ENCODE results near the gene GNAO1.

GNAO1 gene

DNA sequence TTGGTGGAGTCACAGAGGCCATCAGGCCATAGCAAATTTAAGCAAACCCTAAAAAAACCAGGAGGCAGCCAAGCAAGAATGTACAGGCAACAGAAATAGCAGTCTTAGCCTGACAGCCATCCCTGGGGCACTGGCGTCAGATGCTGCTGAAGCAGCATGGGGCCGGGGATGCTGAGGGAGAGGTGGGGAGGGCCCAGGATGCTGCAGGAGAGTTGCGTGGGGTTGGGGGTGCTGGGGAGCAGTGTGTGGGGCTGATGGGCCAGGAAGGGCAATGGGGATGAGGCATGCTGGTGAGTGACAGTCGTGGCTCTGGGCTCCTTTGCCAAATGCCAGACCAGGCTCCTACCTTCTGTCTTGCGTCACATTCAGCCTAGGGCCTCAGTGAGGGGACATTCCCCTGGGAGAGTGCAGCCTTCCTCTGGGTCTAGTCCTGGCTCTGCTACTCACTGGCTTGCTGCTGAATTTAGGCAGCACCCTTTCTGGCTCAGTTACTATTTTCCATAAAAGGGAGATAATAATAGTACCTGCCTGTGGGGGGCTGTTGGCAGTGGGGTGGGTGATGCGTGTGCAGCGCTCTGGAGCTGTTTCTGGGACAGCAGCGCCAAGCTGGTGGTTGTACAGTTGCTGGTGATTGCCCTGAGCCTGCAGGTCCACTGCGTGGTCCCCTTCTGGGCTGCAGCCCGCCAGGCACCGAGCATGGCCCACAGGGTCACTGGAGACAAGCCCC lies 146.0 kb downstream of the GNAO1 start:
- no peak for DNase-seq

- no peak for DNase-seq
Observed at GRCh38 chr16:56337858-56338325, 146.6 kb downstream of the GNAO1 start.

DNA sequence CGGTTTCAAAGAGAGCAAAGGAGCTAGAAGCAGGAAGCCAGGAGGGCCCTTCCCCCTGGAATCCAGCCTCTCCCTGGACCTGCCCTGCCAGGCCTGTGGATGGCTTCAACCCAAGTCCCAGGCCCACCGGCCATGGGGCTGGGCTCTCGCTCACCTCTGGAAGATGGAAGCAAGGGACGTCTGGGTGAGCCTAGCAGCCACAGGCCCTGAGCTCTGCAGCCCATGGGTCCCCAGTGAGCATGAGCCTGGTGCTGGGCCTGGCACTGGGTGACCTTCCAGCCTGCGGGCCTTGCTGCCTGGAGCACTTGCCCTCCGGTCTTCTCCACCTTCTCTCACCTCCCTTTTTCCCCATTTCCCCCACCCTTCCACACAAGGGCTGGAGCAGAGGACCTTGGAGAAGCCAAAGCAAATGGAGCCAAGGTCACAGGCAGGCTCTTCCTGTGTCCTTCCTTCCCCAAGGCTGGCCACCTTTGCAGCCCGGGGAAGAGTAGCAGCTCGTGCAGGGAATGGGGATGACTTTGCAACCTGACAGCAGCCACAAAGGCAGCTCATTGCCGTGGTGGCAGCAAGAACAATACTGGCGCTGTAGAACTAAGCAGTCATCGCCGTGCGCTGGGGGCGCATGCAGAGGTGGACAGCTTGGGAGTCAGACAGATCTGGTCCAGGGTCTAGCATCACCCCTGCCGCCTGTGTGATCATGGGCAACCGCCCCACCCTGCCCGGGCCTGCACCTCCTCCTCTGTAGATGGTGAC lies 147.5 kb downstream of the GNAO1 start:
- no peak for DNase-seq

GRCh38 chr16:56339431-56340195 lies 148.3 kb downstream of the GNAO1 start:
- no peak for DNase-seq

- DNase-seq = no peak
Observed at GRCh38 chr16:56340416-56340815, 149.1 kb downstream of the GNAO1 start.

DNA sequence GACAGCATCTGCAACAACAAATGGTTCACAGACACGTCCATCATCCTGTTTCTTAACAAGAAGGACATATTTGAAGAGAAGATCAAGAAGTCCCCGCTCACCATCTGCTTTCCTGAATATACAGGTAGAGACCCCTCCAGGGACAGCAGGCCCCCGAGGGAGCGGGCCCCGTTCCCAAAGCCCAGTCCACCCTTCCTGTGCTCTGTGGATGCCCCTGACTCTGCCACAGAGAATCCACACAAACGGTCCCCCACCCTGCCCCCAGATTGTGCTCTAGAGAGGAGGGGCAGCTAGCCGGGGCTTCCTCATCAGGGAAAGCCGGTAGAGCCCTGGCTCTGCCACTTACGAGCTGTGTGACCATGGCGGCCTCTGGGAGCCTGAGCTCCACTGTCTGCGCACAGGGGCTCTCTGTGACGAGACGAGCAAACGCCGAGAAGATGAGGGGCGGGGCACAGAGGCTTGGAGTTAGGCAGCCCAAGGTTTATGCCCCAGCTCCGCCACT lies 149.6 kb downstream of the GNAO1 start:
- DNase-seq = no peak

- no peak for DNase-seq
Observed at GRCh38 chr16:56341656-56342399, 150.5 kb downstream of the GNAO1 start.

DNA sequence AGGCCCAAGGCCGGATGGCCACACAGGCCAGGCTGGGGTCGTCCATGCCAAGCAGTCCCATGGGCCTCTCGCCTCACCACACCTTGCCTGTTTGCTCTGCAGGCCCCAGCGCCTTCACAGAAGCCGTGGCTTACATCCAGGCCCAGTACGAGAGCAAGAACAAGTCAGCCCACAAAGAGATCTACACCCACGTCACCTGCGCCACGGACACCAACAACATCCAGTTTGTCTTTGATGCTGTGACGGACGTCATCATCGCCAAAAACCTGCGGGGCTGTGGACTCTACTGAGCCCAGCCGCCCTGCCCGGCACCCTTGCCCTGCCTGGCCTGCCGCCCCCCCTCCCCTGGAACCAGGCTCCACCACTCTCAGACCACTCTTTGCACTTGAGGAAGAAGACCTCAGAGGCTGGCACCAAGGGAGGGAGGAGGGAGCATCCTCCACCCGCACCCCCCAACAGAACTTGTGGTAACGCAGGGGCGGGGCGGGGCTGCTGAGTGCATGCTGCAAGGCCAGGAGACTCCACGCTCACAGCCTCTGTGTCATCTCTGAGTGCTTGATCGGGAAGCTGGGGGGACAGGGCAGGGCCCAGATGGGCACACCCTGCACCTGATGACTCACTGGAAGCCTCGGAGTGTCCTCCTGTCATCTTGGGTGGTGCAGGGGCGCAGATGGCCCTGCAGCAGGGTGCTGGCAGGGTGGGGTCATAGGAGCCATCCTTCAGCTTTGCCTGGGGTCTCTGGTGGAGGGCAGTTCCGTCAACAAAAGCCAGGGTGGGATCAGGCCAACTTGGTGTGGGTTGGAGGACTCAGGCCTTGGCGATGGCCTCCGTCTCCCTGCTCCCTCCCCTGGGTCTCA lies 152.6 kb downstream of the GNAO1 start:
- DNase-seq = peak; percentile 47

DNA sequence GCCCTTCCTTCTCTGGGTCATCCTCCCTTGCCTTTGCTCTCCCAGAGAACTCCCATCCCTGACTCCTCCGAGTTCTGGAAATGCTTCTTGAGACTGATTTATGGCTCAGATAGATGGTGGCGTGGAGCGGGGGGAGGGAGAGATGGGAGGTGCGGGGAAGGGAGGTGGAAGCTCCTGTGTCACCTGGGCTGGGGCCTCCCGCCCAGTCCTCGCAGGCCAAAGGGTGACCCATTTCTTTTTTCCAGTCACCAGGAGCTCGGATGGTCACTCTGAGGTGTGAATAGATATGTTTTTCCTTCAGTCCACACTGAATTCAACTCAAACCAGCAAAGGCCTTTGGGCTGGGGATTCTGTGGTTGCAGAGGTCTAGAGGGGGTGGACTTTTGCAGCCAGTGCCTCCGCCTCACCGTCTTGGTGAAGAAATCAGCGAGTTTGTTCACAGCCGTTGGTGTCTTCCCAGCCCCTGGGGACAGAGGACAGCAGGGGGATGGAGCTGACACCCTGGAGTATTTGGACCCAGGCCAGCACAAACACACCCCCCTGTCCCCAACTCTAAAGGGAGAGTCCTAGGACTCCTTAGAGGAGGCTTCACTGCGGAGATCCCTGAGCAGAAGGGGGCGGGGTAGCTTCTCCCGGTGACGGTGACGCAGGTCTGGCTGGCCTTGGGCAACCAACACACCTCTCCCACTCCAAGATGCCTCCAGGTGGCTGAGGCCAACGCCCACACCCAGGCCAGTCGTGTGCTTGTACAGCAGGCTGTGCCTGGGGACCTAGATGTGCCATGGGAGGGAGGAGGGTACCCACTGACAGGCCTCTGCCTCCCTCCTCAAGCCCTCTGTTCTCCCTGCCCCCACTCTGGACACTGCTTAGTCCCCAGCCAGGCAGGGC lies 153.5 kb downstream of the GNAO1 start:
- DNase-seq = no peak

- no peak for DNase-seq
Observed at GRCh38 chr16:56345406-56346050, 154.2 kb downstream of the GNAO1 start.

DNA sequence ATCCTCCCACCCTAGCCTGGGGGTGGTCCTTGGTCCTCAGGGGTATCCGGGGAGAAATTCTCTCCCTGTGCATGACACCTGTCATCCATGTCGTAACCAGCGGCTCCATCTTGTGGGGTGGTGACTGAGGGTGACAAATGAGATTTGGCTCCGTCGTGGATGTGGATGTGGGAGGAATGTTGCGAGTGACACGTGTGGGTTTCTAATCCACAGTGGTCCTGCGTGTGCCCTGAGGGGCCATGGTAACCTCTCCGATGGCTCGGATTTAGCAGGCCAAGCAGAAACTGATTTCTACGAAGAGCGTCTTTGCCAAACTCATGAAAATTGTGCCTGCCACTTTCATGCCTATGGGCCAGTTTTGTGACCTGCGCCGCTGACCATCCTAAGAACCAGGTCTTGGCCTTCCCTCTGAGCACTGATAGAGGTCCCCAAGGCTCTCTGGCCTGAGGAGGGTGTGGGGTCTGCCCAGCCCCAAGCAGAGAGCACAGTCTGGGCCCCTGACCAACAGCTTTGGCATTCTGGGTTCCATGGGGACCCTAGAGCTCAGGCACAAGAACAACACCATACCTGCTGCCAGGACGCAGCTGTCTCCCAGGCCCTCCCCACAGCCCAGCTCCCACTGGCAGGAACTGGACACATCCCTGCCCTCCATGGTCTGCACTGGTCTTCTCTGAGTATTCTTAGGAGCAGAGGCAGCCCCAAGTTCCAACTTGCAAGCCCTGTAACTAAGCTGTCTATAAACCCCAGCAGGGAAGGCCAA lies 155.0 kb downstream of the GNAO1 start:
- no peak for DNase-seq

DNA sequence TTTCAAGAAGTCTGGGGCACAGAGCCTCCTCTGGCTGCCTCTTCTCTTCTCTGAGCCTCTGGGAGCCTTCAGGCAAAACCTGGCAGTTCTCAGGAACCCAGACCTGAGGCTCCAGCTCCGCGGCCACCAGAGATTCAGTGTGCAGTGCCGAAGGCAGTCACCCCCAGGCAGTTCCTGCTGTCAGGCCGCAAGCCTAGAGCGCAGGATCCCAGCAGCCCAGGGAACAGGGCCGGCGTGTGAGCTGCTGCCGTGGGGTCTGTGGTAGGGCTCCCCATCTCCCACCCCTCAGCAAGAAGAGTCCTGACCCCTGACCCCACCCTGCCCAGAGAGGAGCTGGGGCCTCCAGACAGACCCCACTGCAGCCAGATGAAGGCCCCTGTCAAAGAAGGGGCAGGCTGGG lies 155.9 kb downstream of the GNAO1 start:
- DNase-seq = no peak

DNA sequence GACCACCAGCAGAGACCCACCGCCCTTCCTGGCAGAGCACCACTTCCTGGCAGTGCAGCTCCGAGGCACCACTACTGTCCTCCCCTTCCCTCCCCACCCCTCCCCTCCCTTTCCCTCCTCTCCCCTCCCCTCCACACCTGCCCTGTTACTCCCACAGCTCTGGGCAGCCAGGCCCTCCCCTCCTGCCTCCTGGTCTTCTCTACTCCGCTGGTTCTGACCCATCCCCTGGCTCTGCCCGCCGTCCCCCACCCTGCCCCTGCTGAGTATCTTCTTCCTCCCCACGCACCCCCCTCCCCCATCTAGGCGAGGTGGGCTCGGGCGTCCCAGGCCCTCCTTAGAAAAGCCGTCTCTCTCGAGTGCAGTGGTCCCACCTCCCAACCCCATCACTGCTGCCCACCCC lies 156.4 kb downstream of the GNAO1 start:
- no peak for DNase-seq

- DNase-seq = no peak
Observed at GRCh38 chr16:56348168-56349085, 157.1 kb downstream of the GNAO1 start.

DNA sequence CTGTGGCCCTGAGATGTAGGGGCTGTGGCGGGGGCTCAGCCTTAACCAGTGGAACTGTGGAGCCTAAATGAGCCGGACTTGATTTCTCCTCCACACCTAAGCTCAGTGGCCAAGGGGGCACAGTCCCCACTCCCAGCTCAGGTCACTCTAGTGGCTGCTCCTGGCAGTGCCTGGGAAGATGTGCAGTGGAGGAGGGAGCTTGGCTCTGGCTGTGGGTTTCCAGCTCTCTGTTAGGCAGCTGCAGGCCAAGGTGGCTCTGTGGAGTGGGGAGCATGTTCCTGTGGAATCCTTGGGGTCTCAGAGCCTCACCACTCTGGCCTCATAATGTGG lies 157.8 kb downstream of the GNAO1 start:
- no peak for DNase-seq

- no peak for DNase-seq
Observed at GRCh38 chr16:56349711-56350161, 158.4 kb downstream of the GNAO1 start.

DNA sequence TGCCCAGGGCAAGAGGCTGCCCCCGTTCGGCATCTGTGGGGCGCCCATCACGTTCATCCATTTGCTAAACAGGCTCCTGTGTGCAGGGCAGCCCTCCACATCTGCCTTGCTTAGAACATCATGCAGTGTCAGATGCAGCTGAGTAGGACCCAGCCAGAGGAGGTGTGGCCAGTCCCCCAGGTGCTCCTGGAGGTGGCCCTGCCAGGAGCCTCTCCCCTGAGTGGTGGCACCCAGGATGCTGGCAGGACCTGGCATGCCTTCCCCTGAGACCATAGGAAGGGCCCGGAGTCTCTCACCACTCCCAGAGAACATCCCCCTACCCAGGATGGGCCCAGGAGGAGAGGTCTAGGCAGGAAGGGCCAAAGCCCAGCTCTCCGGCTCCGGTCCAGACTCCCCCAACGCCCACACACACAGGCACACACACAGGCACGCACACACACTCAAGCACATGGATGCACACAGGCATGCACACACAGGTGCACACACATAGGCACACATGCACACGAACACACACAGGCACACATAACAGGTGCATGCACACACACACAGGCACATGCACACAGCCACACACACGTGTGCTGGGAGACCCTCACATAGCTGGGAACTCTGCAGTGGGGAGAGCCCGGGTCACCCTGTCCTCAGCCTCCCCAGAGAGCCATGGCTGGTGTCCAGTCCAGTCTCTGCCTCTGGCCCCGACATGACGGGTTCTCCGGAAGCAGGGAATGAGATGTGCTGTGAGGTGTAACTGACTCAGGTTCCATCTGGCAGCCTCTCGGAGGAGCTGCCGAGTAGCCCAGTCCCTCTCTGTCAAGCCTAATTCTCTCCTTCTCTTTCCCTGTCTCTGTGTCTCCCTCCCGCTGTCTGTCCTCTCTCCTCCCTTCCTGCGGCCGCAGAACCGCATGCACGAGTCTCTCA lies 159.5 kb downstream of the GNAO1 start:
- DNase-seq = no peak
